DND-41 (cell line): ENCODE data around the gene TMEM204.

Experiments used
- ATAC-seq: fragments of 200-7000 bp; cut with Tn5 transposase; 3 replicates; pipeline ENCODE4 v1.9.1; 2021; ENCODE audit warnings: low read depth; ENCODE audit not compliant: insufficient read depth
- DNase-seq: peaks from one replicate; pipeline ENCODE4 v3.0.0-alpha.2; 2020
- H2AFZ ChIP-seq: 2 replicates; pipeline ENCODE4 v1.6.0; 2012; ENCODE audit warnings: low read depth, low read length
- H3K27ac ChIP-seq: 2 replicates; pipeline ENCODE4 v1.5.1; 2012; ENCODE audit warnings: low read length, inconsistent platforms
- H3K27me3 ChIP-seq: fragments of 200-600 bp; sonication (generic); 2 replicates; pipeline ENCODE4 v1.6.0; 2012; ENCODE audit warnings: low read length, mild to moderate bottlenecking, inconsistent platforms; ENCODE audit not compliant: insufficient read depth, poor library complexity
- H3K36me3 ChIP-seq: 2 replicates; pipeline ENCODE4 v1.5.1; 2012; ENCODE audit warnings: low read length, inconsistent platforms; ENCODE audit not compliant: insufficient read depth
- H3K4me1 ChIP-seq: 2 replicates; pipeline ENCODE4 v1.5.1; 2012; ENCODE audit warnings: mild to moderate bottlenecking, low read length; ENCODE audit not compliant: insufficient read depth
- H3K4me2 ChIP-seq: 2 replicates; pipeline ENCODE4 v1.6.0; 2012; ENCODE audit warnings: mild to moderate bottlenecking, moderate library complexity, low read length, inconsistent platforms; ENCODE audit not compliant: insufficient read depth
- H3K4me3 ChIP-seq, 2 experiments: fragments of 200-600 bp in 1 of 2; shearing (Covaris generic) in 1 of 2; 2 replicates each; pipeline ENCODE4 v1.5.1; 2012 to 2016; ENCODE audit warnings: inconsistent platforms in 2 of 2, low read length in 2 of 2, mild to moderate bottlenecking in 2 of 2, low read depth in 1 of 2, moderate library complexity in 1 of 2
- H3K79me2 ChIP-seq: 2 replicates; pipeline ENCODE4 v1.6.0; 2012; ENCODE audit warnings: low read length, inconsistent platforms; ENCODE audit not compliant: insufficient read depth
- H3K9ac ChIP-seq: 2 replicates; pipeline ENCODE4 v1.6.0; 2012; ENCODE audit warnings: low read depth, mild to moderate bottlenecking, inconsistent platforms, low read length, moderate library complexity
- H3K9me3 ChIP-seq: 2 replicates; pipeline ENCODE4 v1.5.1; 2012; ENCODE audit warnings: low read length, moderate library complexity, mild to moderate bottlenecking, inconsistent platforms; ENCODE audit not compliant: insufficient read depth, severe bottlenecking
- H4K20me1 ChIP-seq: 2 replicates; pipeline ENCODE4 v1.6.0; 2012; ENCODE audit warnings: low read length; ENCODE audit not compliant: insufficient read depth
- CTCF ChIP-seq: IDR thresholded peaks from 2 replicates; pipeline ENCODE4 v1.5.1; 2012; ENCODE audit warnings: borderline replicate concordance, low read length, moderate library complexity, mild to moderate bottlenecking; ENCODE audit not compliant: poor library complexity, severe bottlenecking; ENCODE audit errors: extremely low read depth
- EZH2 ChIP-seq: IDR thresholded peaks from 3 replicates; pipeline ENCODE4 v1.6.1; 2012; ENCODE audit warnings: borderline replicate concordance, low read depth, mild to moderate bottlenecking, moderate library complexity, low read length, inconsistent platforms; ENCODE audit not compliant: severe bottlenecking

Gene TMEM204

GRCh38 chr16:1567988-1568387 is 34.5 kb downstream of the TMEM204 start:
- Histone ChIP-seq H3K4me2 (no peak overlapping the region), H3K4me3 (no peak overlapping the region), H3K79me2 (no peaks in the 10 kb centered on the region), H3K27ac (no peak overlapping the region), H4K20me1 (no peaks in the 10 kb centered on the region), H3K27me3 (no peaks in the 10 kb centered on the region), H3K9ac (no peak overlapping the region), H2AFZ (no peak overlapping the region), H3K36me3 (0 out of 2 replicates have a peak, but pooled peaks cover 2% of the 10 kb centered on the region), H3K9me3 (no peaks in the 10 kb centered on the region), H3K4me1 (no peaks in the 10 kb centered on the region)
- DNase-seq (no peak), ATAC-seq (no peak)
- TF ChIP-seq CTCF (no peak), EZH2 (no peak)

- no peaks in the 10 kb centered on the region for H3K4me1 ChIP-seq
- no peak overlapping the region for H3K4me2 ChIP-seq
- no peak for TF ChIP-seq EZH2
- no peak for TF ChIP-seq CTCF
- H2AFZ ChIP-seq = no peak overlapping the region
- no peak overlapping the region for H3K9ac ChIP-seq
- no peaks in the 10 kb centered on the region for H3K79me2 ChIP-seq
- ATAC-seq = no peak
- no peak for DNase-seq
- H3K4me3 ChIP-seq = no peak overlapping the region
- H4K20me1 ChIP-seq = no peaks in the 10 kb centered on the region
- no peaks in the 10 kb centered on the region for H3K9me3 ChIP-seq
- H3K36me3 ChIP-seq = no peaks in the 10 kb centered on the region
- H3K27ac ChIP-seq = no peak overlapping the region
- H3K27me3 ChIP-seq = no peaks in the 10 kb centered on the region
Observed at GRCh38 chr16:1571012-1571671, 37.7 kb downstream of the TMEM204 start.

GRCh38 chr16:1572673-1573072 is 39.2 kb downstream of the TMEM204 start:
- Histone ChIP-seq H3K27ac (no peak overlapping the region), H3K36me3 (no peaks in the 10 kb centered on the region), H3K9me3 (no peaks in the 10 kb centered on the region), H3K79me2 (no peaks in the 10 kb centered on the region), H3K4me1 (no peaks in the 10 kb centered on the region), H3K4me2 (no peak overlapping the region), H3K9ac (no peak overlapping the region), H3K4me3 (no peak overlapping the region), H3K27me3 (no peaks in the 10 kb centered on the region), H4K20me1 (no peaks in the 10 kb centered on the region), H2AFZ (no peak overlapping the region)
- no peak for DNase-seq
- no peak for TF ChIP-seq CTCF
- no peak; the same call in 2 of the 3 replicates for ATAC-seq
